Measurements from ENCODE around the gene ZNF354B.

GRCh38 chr5:178820001-178820400 lies 39.8 kb upstream of the ZNF354B start:
- TF ChIP-seq CHD2 (IDR thresholded peaks at IDR 0.05; ENCODE audit: low read length, partially characterized antibody) (no peak), EZH2phosphoT487 (IDR thresholded peaks at IDR 0.05; ENCODE audit: borderline replicate concordance, low read depth) (no peak), CTCF (IDR thresholded peaks at IDR 0.05) (no peak), RFX5 (IDR thresholded peaks at IDR 0.05; ENCODE audit: low read length) (no peak), TAF1 (IDR thresholded peaks at IDR 0.05; ENCODE audit: borderline replicate concordance, low read depth, low read length) (no peak), MAX (IDR thresholded peaks at IDR 0.05; ENCODE audit: low read depth) (no peak), RAD21 (IDR thresholded peaks at IDR 0.05; ENCODE audit: low read length) (no peak), EP300 (IDR thresholded peaks at IDR 0.05; ENCODE audit: borderline replicate concordance in 1 of 2, low read depth in 1 of 2, low read length in 1 of 2) (no peak), POLR2AphosphoS5 (IDR thresholded peaks at IDR 0.05; ENCODE audit: low read depth, low read length) (no peak), TEAD4 (IDR thresholded peaks at IDR 0.05; ENCODE audit: borderline replicate concordance, insufficient read depth) (no peak), MEF2A (IDR thresholded peaks at IDR 0.05; ENCODE audit: borderline replicate concordance, low read depth) (no peak), JUND (IDR thresholded peaks at IDR 0.05) (no peak), REST (IDR thresholded peaks at IDR 0.05; ENCODE audit: low read depth, low read length) (no peak)

Data from SK-N-SH (cell line).